Right lobe of liver (tissue), 6 donors: ENCODE data around the gene PDCD4. TPM values are rescaled to one million over a fixed set of nuclear protein-coding genes. Genes with fewer than 3 reads are reported as not detected.
"Not testable (repeated sequence)": the region's sequence is repeated elsewhere in the genome, so short reads cannot be mapped to it uniquely, and the experiment has no call there.

Source experiments
- ATAC-seq, 4 donors: fragments of 200-7000 bp; cut with Tn5 transposase; one replicate each; pipeline ENCODE4 v1.9.1; 2020; ENCODE audit warnings: mild to moderate bottlenecking in 4 of 4, moderate library complexity in 4 of 4
- DNase-seq, 3 donors: peaks; one replicate each; pipeline ENCODE4 v3.0.0-alpha.2; 2020
- H3K27ac ChIP-seq, 3 donors: fragments of 200-600 bp; one replicate each; pipeline ENCODE4 v1.8.0; 2022
- H3K27me3 ChIP-seq, 2 donors: fragments of 200-600 bp; one replicate each; pipeline ENCODE4 v1.8.0; 2022
- H3K36me3 ChIP-seq, 4 donors: fragments of 200-600 bp; sonication (generic) in 1 of 4; one replicate each; pipeline versions ENCODE4 v1.5.1 to v1.8.0; 2017 to 2022; ENCODE audit warnings: control low read depth in 1 of 4
- H3K4me1 ChIP-seq, 4 donors: fragments of 200-600 bp; sonication (generic) in 1 of 4; one replicate each; pipeline versions ENCODE4 v1.5.1 to v1.8.0; 2017 to 2022; ENCODE audit warnings: control low read depth in 1 of 4
- H3K4me3 ChIP-seq, 3 donors: fragments of 200-600 bp; one replicate each; pipeline ENCODE4 v1.8.0; 2022
- H3K9me3 ChIP-seq, 4 donors: fragments of 200-600 bp; sonication (generic) in 1 of 4; one replicate each; pipeline versions ENCODE4 v1.5.1 to v1.8.0; 2017 to 2022; ENCODE audit warnings: control low read depth in 1 of 4
- POLR2A ChIP-seq: fragments of 450-650 bp; IDR thresholded peaks from one replicate; pipeline ENCODE4 v1.6.1; 2017; ENCODE audit warnings: antibody characterized with exemption, mild to moderate bottlenecking
- WGBS: methylation state at CpG from one replicate; pipeline ENCODE4 v1.1.6; 2018; ENCODE audit warnings: low coverage, low lambda C conversion rate; ENCODE audit not compliant: insufficient coverage; ENCODE audit errors: missing lambda C conversion rate; 5-methylcytosine and 5-hydroxymethylcytosine counted together
- intact Hi-C, 2 donors: fragments of 100-400 bp; cut with DNase I; formaldehyde crosslinking; loops; one replicate each; pipeline versions ENCODE4 v1.11.2 to v1.14.1; 2022
- total RNA-seq, 6 experiments: library from RNA; depleted of rRNA in 2 of 6; stranded (reverse); fragments of >200 nt in 2 of 6; fragmentation: NEBNext Ultra II Directional in 3 of 6; extraction: Animal tissue kit (Norgen Biotek cat#: 25700) in 3 of 6; gene quantifications; one replicate each; pipeline versions ENCODE4 v1.1.0 to v1.2.4, GENCODE V29; 2016 to 2023
- TF ChIP-seq, protein P1 (sequence below), 4 donors: fragments of 200-600 bp in 3 of 4; fragments of 450-650 bp in 1 of 4; IDR thresholded peaks; one replicate each; pipeline versions ENCODE4 v1.5.1 to v1.8.0; 2016 to 2022; ENCODE audit warnings: antibody characterized with exemption in 4 of 4, mild to moderate bottlenecking in 2 of 4
- donor health status: DM: no; HTN: yes; CAD: no.
- donor health status: DM: no; HTN: no; CAD: no.
- donor health status: DM: no; HTN: no; CAD: no.
- donor health status: DM: no; HTN: yes; CAD: no.
- donor health status: DM: no; HTN: yes; CAD: no.

The PDCD4 gene
- total RNA-seq, 6 experiments from 2014 or later: 10.8 to 105 (median 32.5) TPM

DNA sequence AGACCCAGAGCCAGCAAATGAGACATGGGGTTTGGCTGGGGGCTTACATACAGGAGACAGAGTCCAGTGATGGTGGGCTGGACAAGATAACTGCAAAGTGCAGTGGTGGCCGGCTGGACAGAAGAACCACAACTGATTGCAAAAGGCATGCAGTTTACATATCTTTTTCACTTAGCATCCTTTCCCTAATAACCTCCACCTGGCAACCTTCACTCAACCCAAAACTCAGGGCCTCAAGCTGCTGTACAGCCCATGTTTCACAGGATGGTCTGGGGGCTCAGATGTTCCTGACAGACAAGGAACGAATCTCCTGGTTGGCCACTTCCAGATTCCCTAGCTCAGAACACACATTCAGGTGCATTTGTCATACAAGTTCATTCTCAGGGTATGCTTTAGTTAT is 7.8 kb upstream of the PDCD4 start:
- Histone ChIP-seq H3K27ac (peak overlapping the region in 2 of 3 donors; percentile 27 to 63), H3K27me3 (no peaks in the 10 kb centered on the region), H3K4me1 (peaks cover 0 to 40% (median 11%) of the 10 kb centered on the region in 4 donors), H3K36me3 (no peaks in the 10 kb centered on the region), H3K4me3 (no peak overlapping the region), H3K9me3 (no peaks in the 10 kb centered on the region)
- ATAC-seq: no peak
- DNase-seq: no peak
- TF ChIP-seq, protein P1, sequence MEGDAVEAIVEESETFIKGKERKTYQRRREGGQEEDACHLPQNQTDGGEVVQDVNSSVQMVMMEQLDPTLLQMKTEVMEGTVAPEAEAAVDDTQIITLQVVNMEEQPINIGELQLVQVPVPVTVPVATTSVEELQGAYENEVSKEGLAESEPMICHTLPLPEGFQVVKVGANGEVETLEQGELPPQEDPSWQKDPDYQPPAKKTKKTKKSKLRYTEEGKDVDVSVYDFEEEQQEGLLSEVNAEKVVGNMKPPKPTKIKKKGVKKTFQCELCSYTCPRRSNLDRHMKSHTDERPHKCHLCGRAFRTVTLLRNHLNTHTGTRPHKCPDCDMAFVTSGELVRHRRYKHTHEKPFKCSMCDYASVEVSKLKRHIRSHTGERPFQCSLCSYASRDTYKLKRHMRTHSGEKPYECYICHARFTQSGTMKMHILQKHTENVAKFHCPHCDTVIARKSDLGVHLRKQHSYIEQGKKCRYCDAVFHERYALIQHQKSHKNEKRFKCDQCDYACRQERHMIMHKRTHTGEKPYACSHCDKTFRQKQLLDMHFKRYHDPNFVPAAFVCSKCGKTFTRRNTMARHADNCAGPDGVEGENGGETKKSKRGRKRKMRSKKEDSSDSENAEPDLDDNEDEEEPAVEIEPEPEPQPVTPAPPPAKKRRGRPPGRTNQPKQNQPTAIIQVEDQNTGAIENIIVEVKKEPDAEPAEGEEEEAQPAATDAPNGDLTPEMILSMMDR (IDR thresholded peaks at IDR 0.05): no peak
- no peak for TF ChIP-seq POLR2A
- intact Hi-C loops: no loop called here
- 92% methylated on average over 1 of the region's 2 CpGs for WGBS

DNA sequence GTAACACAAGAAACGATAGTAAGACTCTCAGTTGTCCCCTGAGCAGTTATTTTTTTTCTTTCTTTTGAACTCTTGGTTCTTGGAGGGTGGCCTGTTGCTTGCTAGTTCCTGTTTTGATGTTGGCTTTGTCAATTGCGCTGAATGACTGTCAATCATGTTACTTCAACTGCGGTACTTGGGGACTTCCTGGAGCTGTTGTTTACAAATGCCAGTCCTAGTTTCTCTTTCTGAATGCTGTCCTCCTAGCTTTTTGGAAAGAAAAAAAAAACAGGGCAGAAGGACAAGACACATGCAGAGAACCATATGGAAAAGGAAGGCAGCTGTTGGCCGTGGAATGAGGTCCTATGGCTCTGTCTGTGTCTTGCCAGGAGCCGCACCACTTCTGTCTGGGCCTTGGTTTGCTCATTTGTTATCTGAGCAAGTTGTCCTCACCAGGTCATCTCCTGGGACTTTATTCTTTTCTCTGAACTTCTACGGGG is 7.0 kb upstream of the PDCD4 start:
- no peak for TF ChIP-seq POLR2A
- TF ChIP-seq, protein P1 (IDR thresholded peaks at IDR 0.05): no peak
- H3K36me3 ChIP-seq: no peaks in the 10 kb centered on the region
- H3K27me3 ChIP-seq: no peaks in the 10 kb centered on the region
- H3K4me3 ChIP-seq: no peak overlapping the region
- peak overlapping the region; percentile 63 to 77 (median 73) for H3K27ac ChIP-seq
- ATAC-seq (peak; percentile 55 to 71 (median 58)), DNase-seq (no peak)
- H3K9me3 ChIP-seq: no peaks in the 10 kb centered on the region
- 33% methylated on average over 6 of the region's 6 CpGs for WGBS
- peaks cover 0 to 33% (median 4%) of the 10 kb centered on the region in 4 donors for H3K4me1 ChIP-seq
- intact Hi-C loops: no loop called here

DNA sequence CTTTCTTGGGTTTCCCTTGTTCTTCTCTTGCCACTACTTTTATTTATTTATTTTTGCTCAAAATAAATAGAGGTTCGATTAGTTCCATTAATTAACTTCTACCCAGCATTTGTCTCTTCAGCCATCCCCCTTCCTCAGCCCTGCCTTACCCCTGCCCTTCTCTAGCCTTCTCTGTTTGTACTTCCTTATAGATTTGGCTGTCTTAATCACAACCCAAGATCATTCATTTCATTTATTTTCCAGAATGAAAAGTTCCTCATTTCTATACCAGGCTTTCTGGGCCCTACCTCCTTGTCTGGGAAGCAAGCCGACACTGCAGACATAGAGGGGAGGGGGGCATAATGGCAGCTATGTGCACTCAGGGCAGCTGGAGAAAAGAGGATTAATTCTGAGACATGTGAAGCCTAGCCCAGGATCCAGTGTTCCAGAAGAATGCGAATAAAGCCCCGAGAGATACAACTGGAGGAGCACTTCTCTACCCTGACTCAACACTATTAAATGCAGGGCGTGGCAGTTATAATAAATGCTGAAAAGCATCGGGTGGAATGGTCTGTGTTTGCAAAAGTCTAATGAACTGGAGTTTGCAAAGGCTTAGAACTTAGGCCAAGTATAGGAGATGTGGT is 6.4 kb upstream of the PDCD4 start:
- TF ChIP-seq, protein P1 (IDR thresholded peaks at IDR 0.05): no peak
- TF ChIP-seq POLR2A: no peak
- Histone ChIP-seq H3K36me3 (no peaks in the 10 kb centered on the region), H3K9me3 (no peaks in the 10 kb centered on the region), H3K4me1 (peaks cover 0 to 27% (median 2%) of the 10 kb centered on the region in 4 donors), H3K27ac (peak overlapping the region; percentile 63 to 77 (median 73)), H3K4me3 (no peak overlapping the region), H3K27me3 (no peaks in the 10 kb centered on the region)
- DNase-seq: no peak
- intact Hi-C loops: no loop called here
- 54% methylated on average over 6 of the region's 6 CpGs for WGBS
- peak; percentile 6 to 32 (median 8) for ATAC-seq

DNA sequence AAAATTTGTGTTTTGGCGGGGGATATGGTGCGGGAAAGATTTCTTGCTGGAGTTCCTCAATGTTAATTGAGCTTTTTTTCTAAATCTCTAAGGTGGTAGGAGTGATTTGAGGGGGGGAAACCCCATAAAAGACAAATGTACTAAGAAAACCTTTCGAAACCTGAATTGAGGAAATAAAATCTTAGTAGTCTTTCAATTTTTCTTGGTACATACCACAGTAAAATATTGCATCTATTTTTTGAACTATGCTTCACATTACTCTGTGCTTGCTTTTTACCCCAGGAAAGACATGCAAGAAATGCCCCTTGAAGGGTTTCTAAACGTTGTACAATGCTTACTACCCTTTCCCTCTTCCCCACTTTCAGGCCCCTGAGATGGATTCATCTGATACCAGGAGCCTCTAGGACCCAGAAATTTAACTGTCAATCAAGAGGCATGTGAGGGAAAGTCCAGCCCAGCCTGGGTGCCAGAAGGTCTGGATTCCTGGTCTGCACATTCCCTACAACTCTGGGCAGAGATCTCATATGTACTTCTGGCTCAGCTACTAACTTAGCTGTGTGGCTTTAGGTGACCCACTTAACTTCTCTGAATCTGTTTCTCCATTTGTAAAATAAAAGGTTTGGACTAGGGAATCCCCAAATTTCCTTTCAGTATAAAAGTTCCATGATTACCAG is 5.8 kb upstream of the PDCD4 start:
- no peak for TF ChIP-seq POLR2A
- TF ChIP-seq, protein P1 (IDR thresholded peaks at IDR 0.05): no peak
- intact Hi-C loops: no loop called here
- WGBS: 48% methylated on average over 4 of the region's 4 CpGs
- no peaks in the 10 kb centered on the region for H3K36me3 ChIP-seq
- no peak for DNase-seq
- no peaks in the 10 kb centered on the region for H3K9me3 ChIP-seq
- no peak for ATAC-seq
- peak overlapping the region in 1 of 3 donors; percentile 18 for H3K27ac ChIP-seq
- H3K4me1 ChIP-seq: peaks cover 0 to 22% (median 2%) of the 10 kb centered on the region in 4 donors
- H3K27me3 ChIP-seq: no peaks in the 10 kb centered on the region
- H3K4me3 ChIP-seq: no peak overlapping the region

DNA sequence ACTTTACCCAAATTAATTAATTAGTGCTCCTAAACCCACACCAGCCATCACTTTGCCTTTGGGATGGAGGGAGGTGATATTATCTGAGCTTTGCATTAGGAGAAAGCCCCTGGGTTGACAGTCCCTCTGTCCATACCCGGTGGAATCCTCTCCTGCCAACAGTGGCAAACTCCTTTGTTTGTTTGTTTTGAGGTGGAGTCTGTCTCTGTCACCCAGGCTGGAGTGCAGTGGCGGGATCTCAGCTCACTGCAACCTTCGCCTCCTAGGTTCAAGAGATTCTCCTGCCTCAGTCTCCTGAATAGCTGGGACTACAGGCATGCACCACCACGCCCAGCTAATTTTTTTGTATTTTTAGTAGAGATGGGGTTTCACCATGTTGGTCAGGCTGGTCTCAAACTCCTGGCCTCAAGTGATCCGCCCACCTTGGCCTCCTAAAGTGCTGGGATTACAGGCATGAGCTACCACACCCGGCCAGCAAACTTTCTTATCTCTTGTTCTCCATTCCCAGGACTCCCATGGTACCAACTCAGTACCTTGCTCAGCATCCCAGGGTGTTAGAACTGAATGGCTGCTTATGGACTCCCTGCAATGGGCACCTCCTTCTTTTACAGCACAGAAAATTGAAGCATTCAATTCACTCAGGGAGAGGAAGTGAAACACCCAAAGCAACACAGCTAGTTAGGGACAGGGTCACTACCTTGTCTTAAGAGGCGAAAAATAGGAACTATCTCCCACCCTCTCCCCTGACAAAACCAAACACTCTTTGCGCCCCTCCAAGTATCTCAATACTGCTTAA is 4.5 kb upstream of the PDCD4 start:
- H3K9me3 ChIP-seq, H3K4me3 ChIP-seq, H3K36me3 ChIP-seq, intact Hi-C loops, ATAC-seq, H3K27me3 ChIP-seq, DNase-seq: not testable (repeated sequence)
- H3K4me1 ChIP-seq: peaks cover 0 to 23% (median 2%) of the 10 kb centered on the region in 4 donors
- H3K27ac ChIP-seq: peak overlapping the region in 2 of 3 donors; percentile 25 to 34
- WGBS: 68% methylated on average over 8 of the region's 8 CpGs
